Measurements from ENCODE around the gene ACP2. TPM values are rescaled to one million over a fixed set of nuclear protein-coding genes. Genes with fewer than 3 reads are reported as not detected.

The ACP2 gene
- total RNA-seq, 1 donor from 2014 or later, result 40.8 TPM

DNA sequence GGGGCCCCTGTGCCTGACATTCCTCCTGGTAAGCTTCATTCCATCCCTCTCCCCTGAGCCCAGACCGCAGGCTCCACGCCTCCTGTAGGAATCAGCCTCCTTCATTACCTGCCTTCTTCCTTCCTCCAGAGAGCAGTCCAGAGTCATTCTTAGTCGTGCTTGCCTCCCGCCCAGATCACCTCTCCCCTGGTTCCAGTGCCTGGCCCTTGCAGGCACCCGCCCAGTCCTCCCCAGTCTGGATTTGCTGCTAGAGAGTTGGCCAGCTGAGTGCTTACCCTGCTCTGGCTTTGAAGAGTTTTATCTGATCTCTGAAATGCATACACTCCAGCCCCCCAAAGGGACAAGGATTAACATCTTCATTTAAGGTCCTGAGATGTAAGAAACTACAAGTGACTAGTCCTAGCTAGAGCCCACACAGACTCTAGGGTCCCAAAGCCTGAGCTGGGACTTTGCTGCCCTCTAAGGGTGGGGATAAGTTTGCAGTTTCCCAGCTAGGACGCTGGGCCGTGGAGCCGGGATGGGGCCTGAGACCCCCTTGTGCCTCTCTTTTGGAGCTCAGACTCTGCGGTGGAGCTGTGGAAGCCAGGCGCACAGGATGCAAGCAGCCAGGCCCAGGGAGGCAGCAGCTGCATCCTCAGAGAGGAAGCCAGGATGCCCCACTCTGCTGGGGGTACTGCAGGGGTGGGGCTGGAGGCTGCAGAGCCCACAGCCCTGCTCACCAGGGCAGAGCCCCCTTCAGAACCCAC lies 10.8 kb upstream of the ACP2 start:
- DNase-seq (ENCODE audit: low read depth), result no peak
- H3K4me2 ChIP-seq (ENCODE audit: low read length), result no peak overlapping the region
- H4K20me1 ChIP-seq (ENCODE audit: insufficient read depth, low read length), result no peaks in the 10 kb centered on the region
- no peaks in the 10 kb centered on the region for H3K36me3 ChIP-seq (ENCODE audit: insufficient read depth, low read length)
- peaks cover 31% of the 10 kb centered on the region for H3K4me1 ChIP-seq (ENCODE audit: insufficient read depth, low read length)
- TF ChIP-seq EZH2 (IDR thresholded peaks at IDR 0.05; ENCODE audit: insufficient read depth, low read length) (no peak), CTCF (IDR thresholded peaks at IDR 0.05; ENCODE audit: insufficient read depth, low read depth, low read length) (peak; percentile 58)
- H3K9me3 ChIP-seq (ENCODE audit: insufficient read depth, low read depth, low read length), result no peaks in the 10 kb centered on the region
- H3K27me3 ChIP-seq (ENCODE audit: insufficient read depth, low read length), result no peaks in the 10 kb centered on the region
- H3K9me3 Mint-ChIP-seq (ENCODE audit: unreplicated experiment), result no peaks in the 10 kb centered on the region
- H3K36me3 Mint-ChIP-seq (ENCODE audit: low read depth, unreplicated experiment), result peaks cover 2% of the 10 kb centered on the region
- no peak overlapping the region for H2AFZ ChIP-seq (ENCODE audit: low read depth, low read length)
- H3K4me1 Mint-ChIP-seq (ENCODE audit: low read depth, unreplicated experiment), result peaks cover 16% of the 10 kb centered on the region
- H3K4me3 ChIP-seq (ENCODE audit: insufficient read depth, low read depth, low read length), result no peak overlapping the region
- H3K9ac ChIP-seq (ENCODE audit: low read length), result no peak overlapping the region
- H3K4me3 Mint-ChIP-seq (ENCODE audit: unreplicated experiment), result peak overlapping the region; percentile 45
- H3K27me3 Mint-ChIP-seq (ENCODE audit: low read depth, unreplicated experiment), result peaks cover 4% of the 10 kb centered on the region
- H3K79me2 ChIP-seq (ENCODE audit: insufficient read depth, low read length), result no peaks in the 10 kb centered on the region
- no peak overlapping the region for H3K27ac ChIP-seq (ENCODE audit: low read depth, low read length)
- no peak for FAIRE-seq
- no peak overlapping the region for H3K27ac Mint-ChIP-seq (ENCODE audit: unreplicated experiment)

DNA sequence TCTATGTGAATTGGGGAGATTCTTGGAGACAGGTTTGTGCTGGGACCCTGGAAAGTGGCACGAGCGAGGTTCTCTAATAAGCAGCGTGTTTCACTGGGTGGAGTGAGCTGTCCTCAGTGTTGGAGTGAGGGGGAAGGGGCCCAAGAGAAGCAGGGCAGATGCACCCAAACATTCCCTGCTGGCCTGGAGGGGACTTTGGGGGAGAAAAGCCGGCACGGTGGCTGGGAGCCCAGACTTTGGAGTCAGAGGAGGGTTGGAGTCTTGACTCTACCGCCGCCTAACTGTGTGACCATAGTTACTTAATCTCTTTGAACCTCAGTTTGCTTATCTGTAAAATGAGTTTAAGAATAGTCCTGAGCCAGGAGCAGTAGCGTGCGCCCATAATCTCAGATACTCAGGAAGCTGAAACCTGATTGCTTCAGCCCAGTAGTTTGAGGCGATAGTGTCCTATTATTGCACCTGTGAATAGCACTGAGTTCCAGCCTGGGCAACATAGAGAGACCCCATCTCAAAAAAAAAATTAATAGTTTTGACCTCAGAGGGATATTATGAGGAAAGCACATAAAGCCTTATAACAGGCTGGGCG lies 9.8 kb upstream of the ACP2 start:
- FAIRE-seq, result no peak
- no peak overlapping the region for H3K27ac ChIP-seq (ENCODE audit: low read depth, low read length)

More for the DNA sequence above, 9.8 kb upstream of the ACP2 start:
- Mint-ChIP-seq H3K36me3 (ENCODE audit: low read depth, unreplicated experiment) (no peaks in the 10 kb centered on the region), H3K27me3 (ENCODE audit: low read depth, unreplicated experiment) (peaks cover 4% of the 10 kb centered on the region), H3K27ac (ENCODE audit: unreplicated experiment) (no peak overlapping the region), H3K9me3 (ENCODE audit: unreplicated experiment) (no peaks in the 10 kb centered on the region), H3K4me3 (ENCODE audit: unreplicated experiment) (peak overlapping the region; percentile 78), H3K4me1 (ENCODE audit: low read depth, unreplicated experiment) (peaks cover 19% of the 10 kb centered on the region)
- no peaks in the 10 kb centered on the region for H3K36me3 ChIP-seq (ENCODE audit: insufficient read depth, low read length)
- no peaks in the 10 kb centered on the region for H4K20me1 ChIP-seq (ENCODE audit: insufficient read depth, low read length)
- peaks cover 34% of the 10 kb centered on the region for H3K4me1 ChIP-seq (ENCODE audit: insufficient read depth, low read length)
- H3K9ac ChIP-seq (ENCODE audit: low read length), result peak overlapping the region; percentile 54
- no peaks in the 10 kb centered on the region for H3K9me3 ChIP-seq (ENCODE audit: insufficient read depth, low read depth, low read length)
- H3K4me2 ChIP-seq (ENCODE audit: low read length), result peak overlapping the region; percentile 81
- H3K27me3 ChIP-seq (ENCODE audit: insufficient read depth, low read length), result no peaks in the 10 kb centered on the region
- H3K4me3 ChIP-seq (ENCODE audit: insufficient read depth, low read depth, low read length), result no peak overlapping the region
- H3K79me2 ChIP-seq (ENCODE audit: insufficient read depth, low read length), result no peaks in the 10 kb centered on the region
- TF ChIP-seq CTCF (IDR thresholded peaks at IDR 0.05; ENCODE audit: insufficient read depth, low read depth, low read length) (no peak), EZH2 (IDR thresholded peaks at IDR 0.05; ENCODE audit: insufficient read depth, low read length) (no peak)
- H2AFZ ChIP-seq (ENCODE audit: low read depth, low read length), result peak overlapping the region; percentile 84
- DNase-seq (ENCODE audit: low read depth), result no peak
